ENCODE measurements around the gene TSHZ2.

Gene TSHZ2

DNA sequence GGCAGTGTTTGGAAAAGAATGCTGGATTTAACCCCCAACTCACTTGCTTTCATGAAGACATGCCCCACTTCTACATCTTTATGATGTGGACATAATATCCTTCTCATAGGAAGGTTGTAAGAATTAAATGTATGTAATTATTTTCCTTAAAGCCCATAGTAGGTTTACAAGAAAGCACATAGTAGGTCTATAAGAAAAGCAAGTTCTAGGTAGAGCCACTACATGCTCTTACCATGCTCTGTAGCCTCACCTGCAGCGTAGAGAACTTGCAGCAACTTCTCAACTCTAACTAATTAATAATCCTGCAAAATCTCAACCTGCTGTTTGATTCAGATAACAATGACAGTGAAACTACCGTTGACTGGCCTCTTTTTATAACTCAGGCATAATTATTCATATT, 288.4 kb downstream of the TSHZ2 start:
- no peak for TF ChIP-seq GATA3 (IDR thresholded peaks at IDR 0.05; ENCODE audit: low read depth, low read length)
- TF ChIP-seq GATA2 (IDR thresholded peaks at IDR 0.05; ENCODE audit: low read depth, low read length), result no peak

DNA sequence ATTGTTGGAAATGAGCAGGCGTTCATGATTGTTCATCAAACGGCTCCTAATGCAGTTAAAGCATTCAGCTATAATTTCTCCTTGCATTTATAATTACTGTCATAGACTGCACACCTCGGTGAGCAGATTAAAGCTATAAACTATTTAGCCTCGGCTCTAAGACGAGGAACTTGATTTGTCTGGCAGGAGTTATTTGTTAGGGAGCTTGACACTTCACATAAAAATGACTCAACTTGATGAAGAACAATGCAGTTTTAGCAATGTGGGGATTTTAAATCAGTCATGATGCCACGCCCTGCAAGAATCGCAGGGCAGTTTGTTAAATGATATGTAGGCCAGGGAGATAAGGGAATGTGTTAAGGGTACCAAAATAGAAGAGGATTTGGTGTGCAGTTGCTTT, 290.2 kb downstream of the TSHZ2 start:
- TF ChIP-seq GATA3 (IDR thresholded peaks at IDR 0.05; ENCODE audit: low read depth, low read length) (no peak), GATA2 (IDR thresholded peaks at IDR 0.05; ENCODE audit: low read depth, low read length) (no peak)

DNA sequence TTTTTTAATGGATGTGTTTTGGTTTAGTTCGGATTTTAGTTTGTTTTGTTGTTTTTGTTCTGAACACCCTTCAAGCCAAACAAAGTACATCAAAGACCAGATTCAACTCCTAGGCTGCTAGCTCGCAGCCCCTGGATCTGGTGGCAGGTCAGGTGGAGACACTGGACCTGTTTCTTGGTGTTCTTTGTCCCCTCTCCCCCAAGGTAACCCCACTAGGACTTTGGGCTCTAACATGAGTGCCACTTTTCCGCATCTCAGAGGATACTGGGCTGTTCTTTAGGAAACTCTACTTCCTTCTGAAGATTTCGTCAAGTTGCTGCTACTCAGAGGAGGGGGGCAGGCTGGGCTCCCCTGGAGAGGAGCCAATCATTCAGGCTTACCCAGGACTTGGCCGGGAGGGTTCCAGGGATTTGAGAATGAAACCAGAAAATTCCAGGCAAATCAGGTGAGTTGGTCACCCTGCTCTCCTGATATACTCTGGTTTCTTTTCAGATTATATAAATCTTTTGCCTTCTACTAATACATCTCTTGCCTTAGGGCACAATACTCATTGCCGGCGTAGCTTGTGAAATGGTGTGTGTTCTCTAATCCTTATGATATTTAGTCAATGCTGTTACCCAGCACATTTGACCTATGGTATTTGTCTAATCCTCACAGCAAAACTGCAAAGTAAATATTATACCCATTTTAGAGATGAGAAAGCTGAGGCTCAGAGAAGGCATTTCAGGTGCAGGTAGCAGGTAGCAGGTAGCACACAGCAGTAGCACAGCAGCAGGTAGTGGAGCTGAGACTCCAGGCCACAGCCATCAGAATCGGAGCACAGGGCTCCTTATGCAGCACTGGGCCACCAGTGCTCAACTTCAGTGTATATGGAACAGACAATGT, 291.6 kb downstream of the TSHZ2 start:
- no peak for TF ChIP-seq GATA2 (IDR thresholded peaks at IDR 0.05; ENCODE audit: low read depth, low read length)
- TF ChIP-seq GATA3 (IDR thresholded peaks at IDR 0.05; ENCODE audit: low read depth, low read length), result no peak

DNA sequence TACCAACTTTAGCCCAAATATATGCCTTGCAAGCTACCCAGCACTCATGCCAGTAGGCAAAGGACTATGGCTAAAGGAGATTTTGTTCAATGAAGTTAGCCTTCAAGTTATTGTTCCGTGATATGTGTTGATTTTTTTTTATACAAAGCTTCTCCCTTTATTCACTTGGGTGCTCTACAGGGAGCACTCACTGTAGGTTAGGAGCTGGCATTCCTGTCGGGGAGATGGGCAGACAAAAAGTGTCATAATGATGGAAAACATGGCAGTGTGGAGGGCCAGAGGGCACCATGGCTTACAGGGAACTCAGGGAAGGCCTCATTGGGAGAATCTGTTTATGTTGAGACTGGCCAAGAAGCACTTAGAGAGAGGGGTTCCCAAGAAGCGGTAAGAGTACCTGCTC, 292.4 kb downstream of the TSHZ2 start:
- no peak for TF ChIP-seq GATA2 (IDR thresholded peaks at IDR 0.05; ENCODE audit: low read depth, low read length)
- TF ChIP-seq GATA3 (IDR thresholded peaks at IDR 0.05; ENCODE audit: low read depth, low read length), result no peak

DNA sequence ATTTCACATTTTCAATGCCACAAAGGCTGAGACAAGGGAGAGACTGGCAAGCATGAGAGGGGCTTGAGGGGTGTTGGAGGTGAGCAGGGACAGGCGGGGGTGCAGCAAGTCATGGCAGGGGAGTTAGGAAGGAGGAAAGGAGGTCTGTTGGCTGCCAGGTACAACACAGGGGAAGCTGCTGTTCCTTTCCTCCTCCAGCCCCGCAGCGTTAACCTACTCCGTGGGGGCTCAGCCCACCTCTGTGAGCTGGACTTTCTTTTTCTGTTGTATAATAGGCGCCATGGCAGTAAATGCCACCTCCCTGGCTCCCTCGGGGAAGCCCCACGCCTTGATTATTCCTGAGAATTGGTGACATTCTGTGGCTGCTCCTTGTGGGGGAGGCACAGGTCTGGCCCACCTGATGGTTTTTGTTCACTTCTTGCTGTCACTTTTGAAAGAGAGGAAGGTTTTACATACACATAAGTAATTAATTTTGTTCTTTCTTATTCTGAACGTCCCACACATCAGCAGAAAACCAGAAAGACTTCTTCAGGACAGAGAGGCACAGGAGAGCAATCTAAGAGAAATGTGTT, 293.2 kb downstream of the TSHZ2 start:
- TF ChIP-seq GATA3 (IDR thresholded peaks at IDR 0.05; ENCODE audit: low read depth, low read length), result no peak

DNA sequence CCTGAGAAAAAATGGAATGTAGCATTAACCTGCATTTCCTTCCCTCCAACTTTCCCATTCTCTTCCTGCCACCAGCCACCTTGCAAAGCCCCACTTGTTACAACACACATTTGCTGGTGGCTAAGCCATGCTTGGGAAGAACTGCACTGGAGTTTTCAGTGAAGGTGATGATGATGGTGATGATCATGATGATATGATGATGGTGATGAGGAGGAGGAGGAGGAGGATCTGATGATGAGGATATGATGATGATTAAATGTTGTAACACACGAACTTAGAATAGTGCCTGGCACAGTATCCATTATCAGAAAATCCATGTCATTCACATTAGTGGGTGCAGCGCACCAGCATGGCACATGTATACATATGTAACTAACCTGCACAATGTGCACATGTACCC, 297.2 kb downstream of the TSHZ2 start:
- TF ChIP-seq GATA3 (IDR thresholded peaks at IDR 0.05; ENCODE audit: low read depth, low read length), result no peak
- TF ChIP-seq GATA2 (IDR thresholded peaks at IDR 0.05; ENCODE audit: low read depth, low read length), result no peak

DNA sequence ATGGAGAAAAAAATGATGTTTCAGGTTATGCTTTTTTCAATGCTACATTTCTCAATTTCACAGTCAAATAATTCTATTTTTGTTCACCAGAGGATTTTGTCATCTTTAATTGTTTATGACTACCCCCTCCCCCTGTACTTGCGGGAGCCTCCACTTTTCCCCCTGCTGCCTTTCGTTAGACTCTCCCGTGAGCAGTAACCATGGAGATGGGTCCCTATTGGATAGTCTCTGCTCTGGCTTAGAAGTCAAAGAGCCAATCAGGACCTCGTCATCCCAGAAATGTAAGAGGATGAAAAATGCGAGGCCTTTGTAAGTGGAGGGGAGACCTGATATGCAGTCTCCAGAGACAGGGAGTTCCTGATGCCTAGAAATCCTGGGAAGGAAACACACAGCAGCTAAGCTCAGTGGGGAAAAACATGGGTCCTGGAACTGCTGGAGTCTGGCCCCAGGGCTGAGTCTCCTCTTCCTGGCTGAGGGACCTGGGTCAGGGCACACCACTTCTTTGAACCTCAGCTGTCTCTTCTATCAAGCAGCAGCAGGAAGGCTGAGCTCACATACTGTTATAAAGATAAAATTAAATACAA, 298.7 kb downstream of the TSHZ2 start:
- no peak for TF ChIP-seq GATA3 (IDR thresholded peaks at IDR 0.05; ENCODE audit: low read depth, low read length)
- no peak for TF ChIP-seq GATA2 (IDR thresholded peaks at IDR 0.05; ENCODE audit: low read depth, low read length)

DNA sequence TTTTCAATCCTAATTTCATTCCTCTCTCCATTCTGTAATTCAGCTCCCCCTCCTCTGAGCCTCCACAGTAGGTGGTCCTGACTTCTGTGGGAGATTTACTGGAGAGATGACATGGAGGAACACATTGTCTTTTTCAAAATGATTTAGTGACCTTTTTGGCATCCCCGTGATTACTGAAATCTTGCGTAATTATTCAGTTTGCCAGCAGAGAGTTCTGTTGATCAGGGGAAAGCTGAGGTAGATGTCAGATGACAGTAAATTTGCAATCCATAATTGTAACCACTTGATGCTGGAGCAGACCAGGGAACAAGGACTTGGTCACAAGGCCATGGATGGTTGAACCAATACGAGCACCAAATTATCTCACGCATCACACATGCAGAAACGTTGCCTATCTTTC, 302.2 kb downstream of the TSHZ2 start:
- no peak for TF ChIP-seq GATA3 (IDR thresholded peaks at IDR 0.05; ENCODE audit: low read depth, low read length)
- no peak for TF ChIP-seq GATA2 (IDR thresholded peaks at IDR 0.05; ENCODE audit: low read depth, low read length)

DNA sequence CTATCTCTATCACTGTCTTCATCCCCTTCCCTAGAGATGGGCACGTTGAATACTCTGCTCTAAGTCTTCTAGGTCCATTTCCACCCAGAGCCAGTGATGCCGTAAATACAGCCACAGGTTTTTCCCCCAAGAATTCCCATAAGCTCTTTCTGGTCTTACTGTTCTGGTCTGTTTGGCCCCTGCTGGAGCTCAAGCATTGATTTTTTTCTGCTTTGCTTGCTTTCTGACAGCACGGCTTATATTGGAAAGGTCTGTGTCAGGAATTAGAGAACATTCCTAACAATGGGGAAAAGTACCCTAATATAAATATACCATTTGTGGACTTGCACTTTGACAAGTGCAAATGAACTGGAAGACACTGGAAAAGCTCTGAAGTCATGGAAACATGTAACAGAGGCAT, 302.6 kb downstream of the TSHZ2 start:
- no peak for TF ChIP-seq GATA3 (IDR thresholded peaks at IDR 0.05; ENCODE audit: low read depth, low read length)
- no peak for TF ChIP-seq GATA2 (IDR thresholded peaks at IDR 0.05; ENCODE audit: low read depth, low read length)

DNA sequence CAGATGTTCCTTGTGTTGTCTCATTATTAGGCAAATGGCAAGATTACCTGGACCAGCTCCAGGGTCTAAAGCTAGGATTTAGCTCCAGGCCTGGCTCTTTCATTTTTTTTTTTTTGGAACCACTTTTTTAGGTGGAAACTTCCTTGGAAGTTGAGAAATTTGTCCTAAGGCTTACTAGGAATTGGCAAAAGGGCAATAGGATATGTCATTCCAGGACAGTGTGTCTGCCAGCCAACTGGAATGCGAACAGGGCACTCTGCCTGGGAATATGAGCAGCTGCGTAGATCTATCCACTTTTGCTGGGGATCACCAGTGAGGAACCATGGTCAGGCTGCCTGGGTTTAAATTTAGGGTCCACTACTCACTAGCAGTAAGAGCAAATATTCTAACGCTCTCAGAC, 304.0 kb downstream of the TSHZ2 start:
- TF ChIP-seq GATA3 (IDR thresholded peaks at IDR 0.05; ENCODE audit: low read depth, low read length) (no peak), GATA2 (IDR thresholded peaks at IDR 0.05; ENCODE audit: low read depth, low read length) (no peak)

DNA sequence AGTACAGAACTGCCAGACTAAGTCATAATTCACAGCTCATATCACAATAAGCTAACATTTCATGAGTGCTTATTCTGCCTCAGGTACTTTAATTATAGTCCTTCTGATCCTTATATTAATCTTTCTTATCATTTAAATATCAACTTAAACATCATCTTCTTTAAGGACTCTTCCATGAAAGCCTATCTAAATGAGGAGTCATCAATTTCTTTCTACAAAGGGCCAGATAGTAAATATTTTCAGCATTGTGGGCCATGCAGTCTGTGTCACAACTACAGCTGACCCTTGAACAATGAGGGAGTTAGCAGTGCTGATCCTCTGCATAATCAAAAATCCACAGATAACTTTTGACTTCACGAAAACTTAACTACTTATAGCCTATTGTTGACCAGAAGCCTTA, 306.4 kb downstream of the TSHZ2 start:
- TF ChIP-seq GATA3 (IDR thresholded peaks at IDR 0.05; ENCODE audit: low read depth, low read length) (no peak), GATA2 (IDR thresholded peaks at IDR 0.05; ENCODE audit: low read depth, low read length) (no peak)

DNA sequence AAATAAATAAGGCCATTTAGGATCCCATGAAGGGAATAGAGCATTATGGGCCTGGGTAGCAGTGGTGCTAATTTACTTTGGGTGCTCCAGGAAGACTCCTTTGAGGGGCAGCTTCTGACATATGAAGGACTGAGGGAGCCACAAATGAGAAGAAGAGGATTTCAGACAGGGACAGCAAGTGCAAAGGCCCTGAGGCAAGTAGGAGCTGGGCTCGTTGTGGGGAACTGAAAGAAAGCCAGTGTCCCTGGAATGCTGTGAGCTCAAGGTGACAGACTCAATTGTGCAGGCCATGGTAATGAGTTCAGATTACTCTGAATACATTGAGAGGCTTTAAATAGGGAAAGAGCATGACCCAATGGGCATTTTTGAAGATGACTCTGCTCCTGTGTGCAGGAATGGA, 307.6 kb downstream of the TSHZ2 start:
- TF ChIP-seq GATA3 (IDR thresholded peaks at IDR 0.05; ENCODE audit: low read depth, low read length), result no peak
- no peak for TF ChIP-seq GATA2 (IDR thresholded peaks at IDR 0.05; ENCODE audit: low read depth, low read length)

DNA sequence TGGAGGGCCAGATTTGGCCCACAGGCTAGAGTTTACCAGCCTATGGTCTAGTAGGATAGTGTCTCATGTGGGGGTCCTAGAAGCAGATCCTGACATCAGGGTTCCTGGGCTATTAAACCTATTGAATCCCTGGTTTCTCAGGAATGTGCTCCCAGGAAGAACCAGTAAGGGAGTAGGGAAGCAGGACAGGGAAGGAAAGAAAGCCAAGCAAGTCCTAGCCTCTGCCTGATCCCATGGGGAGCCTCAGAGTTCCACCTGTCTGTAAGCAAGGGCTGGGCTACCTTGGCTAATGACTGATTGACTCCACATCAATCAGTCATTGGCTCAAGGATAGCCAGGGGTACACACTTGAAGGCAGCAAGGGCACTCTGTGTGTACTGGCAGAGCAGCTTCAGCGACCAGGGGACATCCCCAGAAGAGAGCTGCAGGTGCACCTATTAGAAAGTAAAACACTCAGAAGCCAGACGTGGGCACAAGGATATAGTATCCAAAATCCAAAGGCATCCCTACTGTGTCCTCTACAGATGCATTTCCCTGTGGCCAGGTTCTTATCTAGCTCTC, 309.5 kb downstream of the TSHZ2 start:
- TF ChIP-seq GATA3 (IDR thresholded peaks at IDR 0.05; ENCODE audit: low read depth, low read length) (no peak), GATA2 (IDR thresholded peaks at IDR 0.05; ENCODE audit: low read depth, low read length) (no peak)

DNA sequence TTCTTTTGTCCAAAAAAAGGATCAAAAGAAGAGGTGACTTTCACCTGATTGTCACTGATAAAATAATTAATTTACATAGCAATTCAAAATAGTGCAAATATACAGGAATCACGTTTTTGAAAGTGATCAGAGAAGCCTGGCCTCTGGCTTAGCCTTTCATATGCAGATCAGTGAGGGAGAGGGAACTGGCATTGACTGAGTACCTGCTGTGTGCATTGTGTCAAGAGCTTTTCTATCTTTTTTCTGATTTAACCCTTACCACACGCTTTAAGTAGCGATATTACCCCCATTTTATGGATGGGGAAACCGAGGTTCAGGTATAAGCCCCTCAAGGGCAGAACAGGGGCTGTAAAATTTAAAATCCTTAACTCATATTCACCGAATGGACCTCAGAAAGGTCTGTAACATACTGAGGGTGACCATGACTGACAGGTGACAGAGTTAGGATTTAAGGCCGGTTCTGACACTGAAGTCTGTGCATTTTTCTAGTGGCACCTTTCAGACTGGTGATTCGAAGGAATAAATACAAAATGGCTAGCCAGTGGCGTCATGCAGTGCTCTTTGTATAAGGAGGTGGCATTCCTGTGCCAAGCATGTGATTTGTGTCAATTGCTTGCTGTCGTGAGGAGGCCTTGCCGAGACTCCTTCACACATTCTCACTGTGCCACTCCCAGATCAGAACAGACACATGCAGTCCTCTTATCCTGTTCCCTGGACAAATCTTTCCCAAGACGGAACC, 310.2 kb downstream of the TSHZ2 start:
- no peak for TF ChIP-seq GATA3 (IDR thresholded peaks at IDR 0.05; ENCODE audit: low read depth, low read length)
- TF ChIP-seq GATA2 (IDR thresholded peaks at IDR 0.05; ENCODE audit: low read depth, low read length), result no peak
